HG02610 (cell line): ENCODE data around the gene PCDHA10.

Experiments
- ATAC-seq: cut with Tn5 transposase; IDR thresholded peaks from one replicate; pipeline ENCODE4 v1.9.1; 2021; ENCODE audit warnings: mild to moderate bottlenecking, moderate library complexity; ENCODE audit not compliant: unreplicated experiment

The PCDHA10 gene

GRCh38 chr5:140883927-140884697 is 28.4 kb downstream of the PCDHA10 start:
- no peak for ATAC-seq

- no peak for ATAC-seq
These were observed 60.6 kb downstream of the PCDHA10 start for GRCh38 chr5:140916325-140916724.
